Liver (tissue), 9 donors: Measurements from ENCODE around the gene TTC7B. TPM values are rescaled to one million over a fixed set of nuclear protein-coding genes. Genes with fewer than 3 reads are reported as not detected.

Experiments
- DNase-seq: peaks from one replicate; pipeline ENCODE4 v3.0.0-alpha.2; 2017; ENCODE audit warnings: low spot score
- H3K27ac ChIP-seq, 2 donors: one replicate each; pipeline ENCODE4 v1.7.0; 2013; ENCODE audit warnings: inconsistent platforms in 2 of 2, low read length in 2 of 2, control low read depth in 1 of 2, low read depth in 1 of 2, mild to moderate bottlenecking in 1 of 2
- H3K27me3 ChIP-seq, 4 donors: one replicate each; pipeline versions ENCODE4 v1.6.1 to v1.7.0; 2013; ENCODE audit warnings: low read length in 3 of 4, inconsistent platforms in 1 of 4, mild to moderate bottlenecking in 1 of 4, moderate library complexity in 1 of 4; ENCODE audit not compliant: control insufficient read depth in 4 of 4, insufficient read depth in 4 of 4
- H3K36me3 ChIP-seq, 4 donors: one replicate each; pipeline versions ENCODE4 v1.6.1 to v1.7.0; 2013; ENCODE audit warnings: low read length in 3 of 4, mild to moderate bottlenecking in 3 of 4, low read depth in 1 of 4, moderate library complexity in 1 of 4; ENCODE audit not compliant: control insufficient read depth in 4 of 4, insufficient read depth in 3 of 4
- H3K4me1 ChIP-seq, 4 donors: one replicate each; pipeline versions ENCODE4 v1.6.1 to v1.7.0; 2013; ENCODE audit warnings: low read length in 3 of 4, mild to moderate bottlenecking in 3 of 4, moderate library complexity in 1 of 4; ENCODE audit not compliant: control insufficient read depth in 4 of 4, insufficient read depth in 4 of 4
- H3K4me3 ChIP-seq, 3 donors: one replicate each; pipeline versions ENCODE4 v1.6.1 to v1.7.0; 2013; ENCODE audit warnings: low read length in 3 of 3, control low read depth in 1 of 3, low read depth in 1 of 3, mild to moderate bottlenecking in 1 of 3
- H3K9ac ChIP-seq, 2 donors: one replicate each; pipeline ENCODE4 v1.7.0; 2013; ENCODE audit warnings: low read length in 2 of 2, mild to moderate bottlenecking in 2 of 2, moderate library complexity in 2 of 2, control low read depth in 1 of 2, low read depth in 1 of 2
- H3K9me3 ChIP-seq, 4 donors: one replicate each; pipeline versions ENCODE4 v1.6.1 to v1.7.0; 2013; ENCODE audit warnings: low read length in 3 of 4; ENCODE audit not compliant: control insufficient read depth in 4 of 4
- ATF3 ChIP-seq: IDR thresholded peaks from 2 replicates; pipeline ENCODE4 v1.6.1; 2016; ENCODE audit warnings: antibody characterized with exemption
- CTCF ChIP-seq: fragments of 150-350 bp; IDR thresholded peaks from 2 replicates; pipeline ENCODE4 v1.5.1; 2017; ENCODE audit warnings: improper control_type of control experiment, low read depth, low read length; ENCODE audit not compliant: missing input control
- EGR1 ChIP-seq, 2 donors: IDR thresholded peaks; 2 replicates each; pipeline ENCODE4 v1.6.1; 2016 to 2018; ENCODE audit warnings: antibody characterized with exemption in 2 of 2, low read depth in 2 of 2
- FOXA1 ChIP-seq: IDR thresholded peaks from 2 replicates; pipeline ENCODE4 v1.6.1; 2016; ENCODE audit warnings: antibody characterized with exemption
- FOXA2 ChIP-seq: IDR thresholded peaks from 2 replicates; pipeline ENCODE4 v1.6.1; 2016; ENCODE audit warnings: antibody characterized with exemption
- GABPA ChIP-seq, 2 donors: IDR thresholded peaks in 1 of 2; conservative IDR thresholded peaks in 1 of 2; 2 replicates each; pipeline ENCODE4 v1.6.1; 2016; ENCODE audit warnings: antibody characterized with exemption in 2 of 2, mild to moderate bottlenecking in 1 of 2, moderate library complexity in 1 of 2
- HNF4G ChIP-seq: IDR thresholded peaks from 2 replicates; pipeline ENCODE4 v1.6.1; 2016; ENCODE audit warnings: antibody characterized with exemption
- JUND ChIP-seq, 2 donors: IDR thresholded peaks; 2 replicates each; pipeline ENCODE4 v1.6.1; 2016; ENCODE audit warnings: antibody characterized with exemption in 2 of 2
- NR2F2 ChIP-seq: IDR thresholded peaks from 2 replicates; pipeline ENCODE4 v1.6.1; 2016; ENCODE audit warnings: antibody characterized with exemption
- RAD21 ChIP-seq, 2 donors: IDR thresholded peaks; 2 replicates each; pipeline ENCODE4 v1.6.1; 2016; ENCODE audit warnings: antibody characterized with exemption in 2 of 2, mild to moderate bottlenecking in 2 of 2
- REST ChIP-seq: IDR thresholded peaks from 2 replicates; pipeline ENCODE4 v1.6.1; 2016; ENCODE audit warnings: antibody characterized with exemption, mild to moderate bottlenecking
- RXRA ChIP-seq, 2 donors: IDR thresholded peaks; 2 replicates each; pipeline ENCODE4 v1.6.1; 2017 to 2018; ENCODE audit warnings: antibody characterized with exemption in 2 of 2, mild to moderate bottlenecking in 1 of 2
- SP1 ChIP-seq: IDR thresholded peaks from 2 replicates; pipeline ENCODE4 v1.6.1; 2018; ENCODE audit warnings: antibody characterized with exemption, mild to moderate bottlenecking
- TAF1 ChIP-seq: conservative IDR thresholded peaks from 2 replicates; pipeline ENCODE4 v1.6.1; 2016; ENCODE audit warnings: antibody characterized with exemption, mild to moderate bottlenecking
- YY1 ChIP-seq: IDR thresholded peaks from 2 replicates; pipeline ENCODE4 v1.6.1; 2016; ENCODE audit warnings: antibody characterized with exemption, mild to moderate bottlenecking
- ZBTB33 ChIP-seq: IDR thresholded peaks from 2 replicates; pipeline ENCODE4 v1.6.1; 2016; ENCODE audit warnings: antibody characterized with exemption
- WGBS: extraction: QIAGEN DNeasy Blood & Tissue Kit; methylation state at CpG from one replicate; pipeline ENCODE4 v1.1.7; 2013; 5-methylcytosine and 5-hydroxymethylcytosine counted together
- polyA plus RNA-seq, 2 donors: library from polyadenylated mRNA; stranded (reverse) in 1 of 2; unstranded in 1 of 2; fragments of 200-250 nt in 1 of 2; fragments of >200 nt in 1 of 2; fragmentation: Nextera tagmentation in 1 of 2; extraction: Ambion mirVana in 1 of 2; gene quantifications; one replicate each; pipeline versions ENCODE4 v1.2.1 to v1.2.3, GENCODE V29; 2013 to 2015
- total RNA-seq, 2 donors: library from RNA; depleted of rRNA; stranded (reverse); fragments of >200 nt; gene quantifications; one replicate each; pipeline ENCODE4 v1.2.3, GENCODE V29; 2014
- donor health status: healthy.
- donor health status: healthy.
- donor health status: healthy.
- donor health status: healthy.
- donor health status: healthy.

The TTC7B gene
- total and polyA plus RNA-seq, 4 donors: 9.1 to 31.0 (median 12.5) TPM

DNA sequence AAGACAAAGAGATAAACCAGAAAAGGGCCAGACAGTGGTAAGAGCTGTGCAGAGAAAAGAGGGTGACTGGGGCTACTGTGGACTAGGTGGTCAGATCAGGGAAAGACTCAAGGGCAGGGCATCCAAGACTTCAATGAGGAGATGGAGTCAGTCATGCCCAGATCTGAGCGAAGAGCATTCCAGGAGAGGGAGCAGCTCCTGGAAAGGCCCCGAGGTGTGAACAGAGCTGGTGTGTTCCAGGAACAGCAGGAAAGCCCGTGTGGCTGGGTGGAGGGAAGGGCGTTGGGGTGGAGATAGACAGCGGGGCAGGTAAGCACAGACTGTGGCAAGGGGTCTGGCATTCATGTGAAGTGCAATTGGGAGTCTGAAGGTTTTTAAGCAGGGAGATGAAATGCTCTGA lies 16.8 kb downstream of the TTC7B start:
- Histone ChIP-seq H3K4me1 (peaks cover 0 to 6% (median 2%) of the 10 kb centered on the region in 4 donors), H3K36me3 (no peaks in the 10 kb centered on the region)

More for the DNA sequence above, 16.8 kb downstream of the TTC7B start:
- no peaks in the 10 kb centered on the region for H3K27me3 ChIP-seq
- no peak for TF ChIP-seq CTCF
- TF ChIP-seq GABPA (IDR thresholded peaks at IDR 0.05 in 1 of 2, conservative IDR thresholded peaks at IDR 0.05 in 1 of 2): no peak
- no peak for TF ChIP-seq FOXA1
- no peak for TF ChIP-seq RXRA (IDR thresholded peaks at IDR 0.05)
- TF ChIP-seq FOXA2: no peak
- no peak for TF ChIP-seq ATF3
- no peak for TF ChIP-seq JUND (IDR thresholded peaks at IDR 0.05)
- no peak for TF ChIP-seq RAD21 (IDR thresholded peaks at IDR 0.05)
- no peak for TF ChIP-seq ZBTB33
- no peak for TF ChIP-seq REST
- TF ChIP-seq YY1: no peak
- no peak for TF ChIP-seq NR2F2
- TF ChIP-seq TAF1: no peak
- TF ChIP-seq HNF4G: no peak
- no peak for TF ChIP-seq SP1
- TF ChIP-seq EGR1 (IDR thresholded peaks at IDR 0.05; ENCODE audit: low read depth in 2 of 2): no peak
- no peak overlapping the region for H3K9ac ChIP-seq
- no peaks in the 10 kb centered on the region for H3K9me3 ChIP-seq
- 90% methylated on average over 5 of the region's 5 CpGs for WGBS
- DNase-seq: no peak
- H3K4me3 ChIP-seq: no peak overlapping the region
- H3K27ac ChIP-seq: no peak overlapping the region
